ENCODE measurements around the gene AMPD1. TPM values are rescaled to one million over a fixed set of nuclear protein-coding genes. Genes with fewer than 3 reads are reported as not detected.

AMPD1 gene
- total RNA-seq, 1 donor from 2014 or later = 31.1 TPM

DNA sequence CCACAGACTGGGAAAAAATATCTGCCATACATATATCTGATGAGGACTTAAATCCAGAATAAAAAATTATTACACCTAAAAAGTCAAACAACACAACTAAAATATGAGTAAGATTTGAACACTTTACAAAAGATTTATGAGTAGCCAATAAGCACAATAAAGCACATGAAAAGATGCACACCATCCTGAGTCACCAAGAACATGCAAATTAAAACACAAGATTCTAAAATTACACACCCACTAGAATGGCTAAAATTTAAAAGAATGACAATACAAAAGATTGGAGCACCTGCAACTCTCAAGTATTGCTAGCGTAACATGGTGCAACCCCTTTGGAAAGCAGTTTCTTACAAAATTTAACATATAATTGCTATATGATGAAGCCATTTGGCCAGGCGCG lies 56.4 kb downstream of the AMPD1 start:
- DNase-seq = no peak

GRCh38 chr1:114632427-114632826 lies 62.9 kb downstream of the AMPD1 start:
- no peak for DNase-seq

DNA sequence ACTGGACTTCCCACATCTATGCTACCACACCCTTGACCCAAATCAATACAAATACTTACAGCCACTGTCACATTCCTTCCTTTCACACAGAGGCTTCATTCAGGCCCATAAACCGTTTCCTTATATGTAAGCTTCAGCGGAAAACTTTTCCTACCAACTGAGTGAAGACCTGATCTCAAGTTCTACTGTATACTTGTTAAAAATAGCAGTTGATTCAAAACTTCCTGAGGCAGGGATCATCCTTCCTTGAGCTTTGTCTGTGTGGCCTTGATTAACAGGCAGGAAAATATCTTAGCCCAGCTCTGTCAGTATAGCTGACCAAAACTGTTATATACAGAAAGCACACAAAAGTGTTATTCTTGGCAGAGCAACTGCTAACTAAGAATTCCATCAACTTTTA lies 68.2 kb downstream of the AMPD1 start:
- DNase-seq = no peak

- no peak for DNase-seq
Observed at GRCh38 chr1:114623364-114623763, 72.0 kb downstream of the AMPD1 start.

Small RNA genes lying within 50 kb of the gene (small RNA-seq; reads per million reads assigned to genes)
- gene RN7SL432P (ENCODE audit: low replicate concordance) = not detected
- not detected for gene RNY1P13 (ENCODE audit: low replicate concordance)

Other genes starting within 250 kb of the AMPD1 start
- 49.9 TPM for gene TRIM33, start 184.3 kb downstream of the AMPD1 start, total RNA-seq
- 28.6 TPM for gene BCAS2, start 113.9 kb downstream of the AMPD1 start, total RNA-seq
- gene DENND2C, start 25.5 kb downstream of the AMPD1 start, total RNA-seq = 12.3 TPM
- 42.4 TPM for gene NRAS, start 21.2 kb upstream of the AMPD1 start, total RNA-seq
- gene CSDE1, start 62.4 kb upstream of the AMPD1 start, total RNA-seq = 517 TPM
- gene SIKE1, start 85.1 kb upstream of the AMPD1 start, total RNA-seq = 47.1 TPM
- not detected for gene SYCP1, start 159.3 kb upstream of the AMPD1 start, total RNA-seq

Data from tongue (tissue), 3 donors.